ENCODE data around the gene KRT9. TPM values are rescaled to one million over a fixed set of nuclear protein-coding genes. Genes with fewer than 3 reads are reported as not detected.
"Not testable (repeated sequence)": the region's sequence is repeated elsewhere in the genome, so short reads cannot be mapped to it uniquely, and the experiment has no call there.

The KRT9 gene
- total RNA-seq, 1 donor from 2014 or later, result 0.26 TPM

DNA sequence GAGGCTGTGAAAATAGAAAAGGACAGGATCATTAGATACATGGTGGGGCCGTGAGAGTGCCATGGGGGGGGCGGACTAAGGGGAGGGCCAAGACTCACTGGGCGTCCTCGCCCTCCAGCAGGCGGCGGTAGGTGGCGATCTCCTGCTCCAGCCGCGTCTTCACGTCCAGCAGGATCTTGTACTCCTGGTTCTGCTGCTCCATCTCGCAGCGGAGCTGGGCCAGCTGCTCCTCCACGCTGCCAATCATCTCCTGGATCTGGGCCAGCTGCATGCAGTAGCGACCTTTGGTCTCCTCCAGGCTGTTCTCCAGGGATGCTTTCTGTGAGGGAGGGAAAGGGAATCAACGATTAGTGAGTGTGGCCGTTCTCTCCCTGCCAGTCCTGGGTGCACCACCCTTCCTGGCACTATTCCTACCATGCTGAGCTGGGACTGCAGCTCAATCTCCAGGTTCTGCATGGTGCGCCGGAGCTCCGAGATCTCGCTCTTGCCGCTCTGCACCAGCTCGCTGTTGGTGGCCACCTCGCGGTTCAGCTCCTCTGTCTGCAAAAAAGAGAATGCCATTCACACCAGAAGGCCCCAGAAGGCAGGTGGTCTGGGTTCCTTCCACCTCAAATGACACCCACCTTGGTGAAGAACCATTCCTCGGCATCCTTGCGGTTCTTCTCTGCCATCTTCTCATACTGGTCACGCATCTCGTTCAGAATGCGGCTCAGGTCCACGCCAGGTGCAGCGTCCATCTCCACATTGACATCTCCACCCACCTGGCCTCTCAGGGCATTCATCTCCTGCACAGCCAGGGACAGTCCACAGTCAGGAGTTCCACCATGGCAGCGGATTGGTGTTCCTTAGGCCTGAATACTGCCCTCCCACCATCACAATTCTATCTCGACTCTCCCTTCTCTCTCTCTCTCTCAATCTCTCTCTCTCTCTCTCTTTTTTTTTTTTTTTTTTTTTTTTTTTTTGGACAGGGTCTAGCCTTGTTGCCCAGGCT, 11.6 kb upstream of the KRT9 start:
- H3K36me3 ChIP-seq (ENCODE audit: control insufficient read depth, insufficient read depth, low read length), result peaks cover 5% of the 10 kb centered on the region
- peak; percentile 98 for FAIRE-seq
- TF ChIP-seq, protein P1, sequence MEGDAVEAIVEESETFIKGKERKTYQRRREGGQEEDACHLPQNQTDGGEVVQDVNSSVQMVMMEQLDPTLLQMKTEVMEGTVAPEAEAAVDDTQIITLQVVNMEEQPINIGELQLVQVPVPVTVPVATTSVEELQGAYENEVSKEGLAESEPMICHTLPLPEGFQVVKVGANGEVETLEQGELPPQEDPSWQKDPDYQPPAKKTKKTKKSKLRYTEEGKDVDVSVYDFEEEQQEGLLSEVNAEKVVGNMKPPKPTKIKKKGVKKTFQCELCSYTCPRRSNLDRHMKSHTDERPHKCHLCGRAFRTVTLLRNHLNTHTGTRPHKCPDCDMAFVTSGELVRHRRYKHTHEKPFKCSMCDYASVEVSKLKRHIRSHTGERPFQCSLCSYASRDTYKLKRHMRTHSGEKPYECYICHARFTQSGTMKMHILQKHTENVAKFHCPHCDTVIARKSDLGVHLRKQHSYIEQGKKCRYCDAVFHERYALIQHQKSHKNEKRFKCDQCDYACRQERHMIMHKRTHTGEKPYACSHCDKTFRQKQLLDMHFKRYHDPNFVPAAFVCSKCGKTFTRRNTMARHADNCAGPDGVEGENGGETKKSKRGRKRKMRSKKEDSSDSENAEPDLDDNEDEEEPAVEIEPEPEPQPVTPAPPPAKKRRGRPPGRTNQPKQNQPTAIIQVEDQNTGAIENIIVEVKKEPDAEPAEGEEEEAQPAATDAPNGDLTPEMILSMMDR (IDR thresholded peaks at IDR 0.05; ENCODE audit: insufficient read depth, low read length, severe bottlenecking), result no peak
- DNase-seq (ENCODE audit: low read depth), result peak; percentile 39
- H3K4me3 ChIP-seq (ENCODE audit: low read depth, low read length), result no peak overlapping the region
- no peaks in the 10 kb centered on the region for H3K27me3 ChIP-seq (ENCODE audit: control insufficient read depth, insufficient read depth, low read length)

GRCh38 chr17:41582061-41582968, 10.5 kb upstream of the KRT9 start:
- peak; percentile 91 for FAIRE-seq
- not testable (repeated sequence) for H3K4me3 ChIP-seq (ENCODE audit: low read depth, low read length); H3K27me3 ChIP-seq (ENCODE audit: control insufficient read depth, insufficient read depth, low read length); H3K36me3 ChIP-seq (ENCODE audit: control insufficient read depth, insufficient read depth, low read length)
- peak; percentile 58 for DNase-seq (ENCODE audit: low read depth)

DNA sequence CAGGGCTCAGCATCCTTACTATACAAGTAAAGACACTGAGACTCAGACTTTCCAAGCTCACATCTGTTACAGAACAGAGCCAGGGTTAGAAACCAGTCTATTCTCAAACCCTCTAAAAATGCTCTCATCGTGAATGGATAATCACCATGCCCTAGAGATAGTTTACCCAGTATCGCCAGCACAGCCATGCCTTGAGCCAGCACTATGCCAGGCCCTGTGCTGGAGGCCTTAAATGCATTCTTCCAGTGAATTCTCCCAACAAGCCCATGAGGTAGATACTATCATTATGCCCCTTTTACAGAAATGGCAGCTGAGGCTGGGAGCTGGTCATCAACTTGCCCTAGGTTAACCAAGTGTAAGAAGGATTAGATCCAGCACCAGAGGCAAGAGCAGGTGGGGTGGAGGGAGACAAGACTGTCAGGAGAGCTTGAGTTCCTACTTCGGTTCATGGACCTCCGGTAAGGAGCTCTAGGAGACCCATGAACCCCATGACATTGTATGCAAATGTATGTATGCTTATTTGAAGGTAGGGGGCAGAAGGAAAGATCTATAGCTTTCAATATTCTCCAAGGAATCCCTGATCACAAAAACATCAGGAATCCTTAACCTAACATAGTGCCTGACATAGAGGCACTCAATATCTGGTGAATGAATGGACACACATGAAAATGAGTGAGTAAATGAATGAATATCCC, 9.7 kb upstream of the KRT9 start:
- Histone ChIP-seq H3K36me3 (ENCODE audit: control insufficient read depth, insufficient read depth, low read length) (peaks cover 5% of the 10 kb centered on the region), H3K4me3 (ENCODE audit: low read depth, low read length) (no peak overlapping the region), H3K27me3 (ENCODE audit: control insufficient read depth, insufficient read depth, low read length) (no peaks in the 10 kb centered on the region)
- TF ChIP-seq, protein P1 (IDR thresholded peaks at IDR 0.05; ENCODE audit: insufficient read depth, low read length, severe bottlenecking), result no peak
- FAIRE-seq (no peak), DNase-seq (ENCODE audit: low read depth) (no peak)

GRCh38 chr17:41580687-41581365, 9.0 kb upstream of the KRT9 start:
- H3K27me3 ChIP-seq (ENCODE audit: control insufficient read depth, insufficient read depth, low read length), result no peaks in the 10 kb centered on the region

DNA sequence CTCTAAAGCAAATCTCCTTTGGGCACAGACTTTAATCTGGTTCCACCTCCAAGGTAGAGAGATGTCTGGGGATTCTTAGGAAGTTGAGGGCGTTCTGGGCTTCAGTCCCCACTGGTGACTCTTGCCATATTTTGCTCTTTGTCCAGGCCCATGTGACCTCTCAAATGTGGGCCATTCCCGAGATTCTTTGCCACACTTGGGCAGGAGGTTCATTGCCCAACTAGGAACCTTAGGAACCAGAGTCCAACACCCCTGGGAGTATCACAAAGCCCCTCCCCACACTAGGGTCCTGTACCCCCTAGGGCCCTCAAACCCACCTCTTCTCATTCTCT, 8.4 kb upstream of the KRT9 start:
- H3K27me3 ChIP-seq (ENCODE audit: control insufficient read depth, insufficient read depth, low read length), result no peaks in the 10 kb centered on the region
- DNase-seq (ENCODE audit: low read depth), result peak; percentile 69
- TF ChIP-seq, protein P1 (IDR thresholded peaks at IDR 0.05; ENCODE audit: insufficient read depth, low read length, severe bottlenecking), result no peak
- peak; percentile 66 for FAIRE-seq
- no peak overlapping the region for H3K4me3 ChIP-seq (ENCODE audit: low read depth, low read length)
- H3K36me3 ChIP-seq (ENCODE audit: control insufficient read depth, insufficient read depth, low read length), result peaks cover 5% of the 10 kb centered on the region

More at GRCh38 chr17:41580687-41581365, 9.0 kb upstream of the KRT9 start:
- Histone ChIP-seq H3K4me3 (ENCODE audit: low read depth, low read length) (no peak overlapping the region), H3K36me3 (ENCODE audit: control insufficient read depth, insufficient read depth, low read length) (peaks cover 5% of the 10 kb centered on the region)
- DNase-seq (ENCODE audit: low read depth), result peak; percentile 91
- FAIRE-seq, result no peak
- TF ChIP-seq, protein P1 (IDR thresholded peaks at IDR 0.05; ENCODE audit: insufficient read depth, low read length, severe bottlenecking), result no peak
